ENCODE measurements around the gene TRUB1. TPM values are rescaled to one million over a fixed set of nuclear protein-coding genes. Genes with fewer than 3 reads are reported as not detected.

TRUB1 gene
- total RNA-seq, result 27.2 and 33.8 TPM in 2 replicates

GRCh38 chr10:114937962-114938855, at the start of gene TRUB1:
Gene TRUB1, plus strand, starts transcription at chr10:114938195. Its CDS starts 59 bp downstream, at chr10:114938254.

Other genes starting within 250 kb of the TRUB1 start
- 30.9 and 41.2 TPM in 2 replicates for gene FHIP2A, start 116.4 kb upstream of the TRUB1 start, total RNA-seq
- gene ATRNL1, start 155.2 kb downstream of the TRUB1 start, total RNA-seq, result 0.58 and 1.4 TPM in 2 replicates

Data from regular cardiac myocyte (primary cell).